Central memory CD4-positive, alpha-beta T cell (primary cell): ENCODE results near the gene DACH1.
"Not testable (repeated sequence)": the region's sequence is repeated elsewhere in the genome, so short reads cannot be mapped to it uniquely, and the experiment has no call there.

Experiments
- DNase-seq: peaks from one replicate; pipeline ENCODE4 v3.0.0; 2022

Gene DACH1

DNA sequence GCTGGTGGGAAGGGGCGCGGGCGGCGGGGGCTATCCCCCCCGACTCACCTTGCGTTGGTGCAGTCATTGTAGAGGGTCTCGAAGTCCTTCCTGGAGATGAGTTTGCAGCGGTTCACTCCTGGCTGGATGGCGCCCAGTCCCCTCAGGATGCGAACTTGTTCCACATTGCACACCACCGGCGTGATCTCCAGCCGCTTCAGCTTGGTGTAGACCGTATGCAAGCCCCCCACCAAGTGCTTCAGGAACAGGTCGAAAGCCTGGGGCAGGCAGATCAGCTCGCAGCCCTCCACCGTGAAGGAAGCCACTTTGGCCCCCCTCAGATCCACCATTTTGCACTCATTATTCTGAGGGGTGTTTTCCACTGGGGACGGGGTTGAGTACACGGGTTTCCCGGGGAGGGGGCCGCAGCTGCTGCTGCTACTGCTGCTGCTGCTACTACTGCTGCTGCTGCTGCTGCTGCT is 1.1 kb downstream of the DACH1 start:
- no peak for DNase-seq

DNA sequence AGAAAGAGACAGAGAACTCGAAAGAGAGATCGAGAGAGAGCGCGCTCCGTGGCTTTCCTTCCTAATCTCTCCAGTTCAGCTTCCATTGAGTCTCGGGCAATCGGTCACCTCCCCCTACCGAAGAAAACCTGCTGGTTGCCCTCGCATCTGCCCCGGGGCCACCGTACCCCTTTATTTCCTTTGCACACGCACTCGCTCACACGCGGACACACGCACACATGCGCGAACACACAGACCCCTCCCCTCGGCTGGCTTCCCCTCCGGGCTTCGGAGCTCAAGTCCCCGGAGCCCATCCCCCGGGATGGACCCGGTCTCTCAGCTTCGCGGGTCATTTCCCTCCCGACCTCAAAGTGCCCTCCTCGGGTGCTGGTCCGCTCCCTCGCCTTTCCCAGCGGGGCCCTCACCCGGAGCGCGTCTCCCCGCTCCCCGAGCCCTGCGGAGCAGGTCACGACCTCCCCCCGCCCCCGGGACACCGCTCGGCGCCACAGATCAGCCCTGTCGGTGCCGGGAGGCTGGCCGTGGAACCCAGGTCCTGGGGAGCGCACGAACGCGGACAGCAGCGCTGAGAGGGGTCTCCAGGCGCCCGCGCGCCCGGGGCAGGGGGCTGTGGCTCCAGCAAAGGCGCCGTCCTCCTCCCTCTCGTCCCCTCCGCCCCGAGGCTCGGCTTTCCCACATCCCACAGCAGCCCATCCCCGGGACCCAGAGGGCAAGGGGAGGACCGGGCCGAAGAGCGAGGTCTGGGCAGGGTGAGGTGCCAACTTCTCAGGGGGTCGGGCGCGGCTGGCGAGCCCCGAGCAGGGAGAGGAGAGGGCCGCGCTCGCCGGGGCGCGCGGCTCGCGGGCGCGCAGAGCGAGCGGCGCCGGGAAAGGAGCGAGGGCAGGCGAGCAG is 1.8 kb downstream of the DACH1 start:
- DNase-seq = no peak

DNA sequence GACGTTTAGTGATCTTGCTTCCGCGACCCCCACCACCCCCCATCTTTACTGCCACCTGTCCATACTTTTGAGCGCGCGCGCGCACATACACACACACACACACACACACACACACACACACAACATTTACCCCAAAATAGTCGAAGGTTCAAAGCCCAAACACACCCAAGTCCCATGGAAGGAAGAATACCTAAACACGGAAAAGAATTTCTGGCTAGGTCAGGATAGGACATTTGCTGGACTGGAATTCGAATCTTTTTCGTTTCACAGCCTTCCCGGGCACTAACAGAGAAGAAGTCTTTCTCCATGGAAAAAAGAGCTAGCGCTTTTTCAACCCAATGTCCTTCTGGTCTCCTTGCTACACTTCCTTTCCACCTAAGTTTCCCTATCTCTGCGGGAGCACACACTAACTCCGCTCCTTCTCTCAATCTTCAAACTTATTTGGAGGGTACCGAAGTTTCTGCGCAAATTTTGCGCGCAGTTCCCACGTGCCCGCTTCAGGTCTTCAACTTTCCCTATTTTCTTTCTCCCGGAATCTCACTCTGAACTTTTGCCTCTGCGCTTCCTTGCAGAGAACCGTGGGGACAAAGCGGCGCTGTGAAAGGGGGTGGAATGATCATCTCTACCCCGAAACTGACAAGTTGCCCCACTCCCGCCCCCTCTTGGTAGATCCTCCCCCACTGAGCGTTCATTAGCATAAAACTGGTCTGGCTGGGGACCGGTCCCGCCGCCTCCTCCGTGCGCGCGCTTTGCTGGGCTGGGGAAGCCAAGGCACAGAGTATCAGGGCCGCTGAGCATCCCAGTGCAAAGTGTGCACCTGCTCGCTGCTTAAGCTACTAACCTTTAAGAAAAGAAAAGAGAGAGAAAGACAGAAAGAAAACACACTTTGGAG is 2.7 kb downstream of the DACH1 start:
- no peak for DNase-seq

DNA sequence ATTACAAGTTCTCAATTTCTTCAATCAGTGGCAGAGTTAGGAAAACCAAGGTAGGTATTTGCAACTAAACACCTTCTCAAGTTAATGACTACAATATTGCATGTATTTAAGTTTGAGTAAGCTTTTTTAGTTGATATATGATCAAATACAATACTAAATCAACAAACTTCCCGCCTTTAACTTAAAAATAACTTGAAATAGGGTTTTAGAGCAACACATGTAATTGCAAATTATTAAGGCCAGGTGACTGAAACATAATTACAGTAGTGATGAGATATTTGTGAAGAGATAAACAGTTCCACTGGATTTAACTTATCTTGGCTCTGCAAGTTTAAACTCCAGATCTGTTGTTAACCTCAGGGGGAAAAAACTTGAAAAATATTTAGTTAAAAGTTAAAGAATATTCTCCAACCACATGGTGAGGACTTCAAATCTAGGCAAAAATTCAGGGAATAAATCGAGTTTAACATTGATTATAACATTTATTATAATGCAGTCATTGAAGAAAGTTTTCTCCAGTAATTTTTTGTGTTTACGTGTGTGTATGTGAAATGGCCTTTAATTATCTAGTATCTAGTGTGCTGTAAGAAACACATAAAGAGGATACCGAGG is 3.6 kb downstream of the DACH1 start:
- DNase-seq = no peak

DNA sequence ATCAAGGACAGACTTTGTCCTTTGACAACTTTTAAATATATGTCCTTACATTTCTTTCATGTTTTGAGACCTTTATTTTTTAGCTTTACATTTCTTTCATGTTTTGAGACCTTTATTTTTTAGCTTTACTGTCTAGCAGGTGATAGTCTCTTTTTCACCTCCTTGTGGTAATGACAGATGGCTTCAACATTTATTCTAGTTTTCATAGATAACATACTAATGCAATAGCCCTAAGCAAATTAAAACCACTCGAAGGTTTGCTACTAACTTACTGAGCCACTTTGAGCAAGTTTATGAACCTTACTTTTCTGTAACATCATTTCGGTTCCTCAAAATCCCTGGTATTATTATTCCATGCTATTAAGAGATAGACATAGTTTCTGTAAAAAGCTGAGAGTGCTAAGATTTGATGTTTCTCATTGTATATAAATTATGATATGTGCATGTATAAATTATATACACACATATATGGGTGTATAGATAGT is 4.5 kb downstream of the DACH1 start:
- DNase-seq = no peak

DNA sequence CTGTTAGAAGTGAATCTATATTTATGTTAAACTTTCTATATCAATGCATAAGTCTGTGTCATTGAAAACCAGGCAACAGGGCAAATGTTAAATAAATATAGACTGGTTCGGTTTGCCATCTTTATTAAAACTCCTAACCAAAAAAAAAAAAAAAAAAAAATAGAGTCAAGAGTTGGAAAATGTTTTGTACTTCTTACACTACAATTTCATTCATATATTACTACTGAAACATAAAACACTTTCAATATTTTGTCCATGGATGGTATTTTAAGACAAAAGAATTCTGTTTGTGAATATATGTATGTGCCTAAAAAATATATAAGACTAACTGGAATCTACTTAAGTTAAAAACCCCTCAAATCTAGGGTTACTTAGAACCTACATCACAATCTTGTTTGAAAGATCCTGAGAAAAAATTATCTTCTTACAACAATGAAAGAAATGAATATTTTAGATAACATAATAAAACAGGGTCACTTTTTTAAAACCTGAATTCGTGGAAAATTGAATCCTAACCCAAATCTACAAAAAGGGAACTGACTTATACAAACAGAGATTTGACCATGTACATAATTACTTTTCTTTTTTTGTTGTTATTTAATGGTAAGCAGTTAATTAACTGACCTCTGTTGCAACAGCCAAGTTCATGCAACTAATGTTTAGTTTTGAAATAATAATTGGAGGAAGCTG is 5.1 kb downstream of the DACH1 start:
- DNase-seq = no peak

DNA sequence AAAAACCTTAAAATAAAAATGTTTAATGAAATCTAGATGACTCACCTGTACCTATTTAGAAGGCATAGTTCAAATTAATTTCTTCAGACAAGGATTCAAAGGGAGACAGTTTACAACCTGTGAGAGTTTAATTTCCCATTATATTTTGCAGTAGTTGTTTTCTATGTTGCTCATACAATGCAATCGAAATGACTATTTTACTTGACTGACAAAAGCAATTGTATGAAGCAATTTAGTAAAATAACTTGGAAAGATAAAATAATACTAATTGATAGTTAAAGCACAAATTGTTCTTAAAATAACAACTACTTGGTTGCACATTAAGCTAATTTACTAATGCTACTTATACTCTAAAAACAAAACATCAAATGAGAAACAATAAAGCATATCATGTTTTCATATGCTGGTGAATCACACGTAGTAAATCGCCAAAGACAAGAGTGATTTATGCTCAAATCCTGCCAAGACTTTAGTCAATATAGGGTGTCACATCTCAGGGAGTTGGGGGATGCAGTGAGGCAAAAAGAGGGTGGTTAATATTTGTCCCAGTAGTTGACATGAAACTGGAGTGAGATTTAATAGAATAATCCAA is 6.4 kb downstream of the DACH1 start:
- no peak for DNase-seq

DNA sequence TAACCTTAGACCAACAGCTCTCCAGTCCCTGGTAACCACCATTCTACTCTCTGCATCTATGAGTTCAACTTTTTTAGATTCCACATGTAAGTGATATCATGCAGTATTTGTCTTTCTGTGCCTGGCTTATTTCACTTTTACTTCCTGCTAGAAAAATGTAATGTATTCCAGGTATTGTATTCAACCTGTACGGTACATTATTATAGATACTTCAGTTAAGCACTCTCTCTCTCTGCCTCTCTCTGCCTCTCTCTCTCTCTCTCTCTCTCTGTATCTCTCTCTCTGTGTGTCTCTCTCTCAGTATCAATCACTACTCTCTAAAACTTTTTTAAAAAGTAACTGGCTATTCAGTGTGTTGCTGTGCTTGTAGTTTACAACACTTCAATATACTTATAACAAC is 8.4 kb downstream of the DACH1 start:
- no peak for DNase-seq

DNA sequence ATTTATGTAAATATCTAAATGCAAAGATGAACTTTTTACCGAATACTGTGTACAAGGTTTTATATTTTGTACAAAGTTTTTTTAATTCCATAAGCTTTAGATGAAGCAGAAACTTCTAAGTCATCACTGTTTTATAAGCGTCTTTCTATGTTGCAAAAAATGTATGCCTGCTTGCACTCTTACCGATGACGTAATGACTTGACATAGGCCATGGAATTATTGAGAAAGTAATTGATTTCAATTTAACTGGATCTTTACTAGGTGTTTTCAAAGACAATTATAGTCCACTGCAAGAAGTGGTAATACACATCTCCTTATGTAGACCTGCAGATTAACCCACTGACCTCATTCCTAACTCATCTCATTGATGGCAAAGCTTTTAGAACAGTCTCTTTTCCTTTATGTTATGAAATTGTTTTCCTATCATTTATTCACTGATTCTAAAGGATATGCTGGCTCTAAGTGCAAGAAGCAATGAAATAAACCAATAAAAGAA is 10.4 kb downstream of the DACH1 start:
- no peak for DNase-seq

DNA sequence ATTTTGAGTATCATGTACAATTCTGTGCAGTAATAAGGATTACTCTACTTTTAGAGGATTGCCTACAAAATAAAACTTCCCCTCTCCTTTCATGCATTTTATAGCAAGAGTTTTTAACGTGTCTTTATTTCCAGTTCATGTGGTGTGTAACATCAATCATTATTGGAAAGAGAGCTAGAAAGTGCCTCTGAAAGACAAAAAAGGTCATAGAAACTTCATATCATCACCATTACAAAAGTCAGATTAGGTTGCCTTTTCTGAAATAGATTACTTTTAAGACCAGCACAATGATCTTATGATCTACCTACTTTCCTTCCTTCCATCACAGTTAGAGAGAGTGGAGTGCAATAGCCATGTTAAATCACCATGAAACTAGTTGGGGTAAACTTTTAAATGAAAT is 12.6 kb downstream of the DACH1 start:
- no peak for DNase-seq

DNA sequence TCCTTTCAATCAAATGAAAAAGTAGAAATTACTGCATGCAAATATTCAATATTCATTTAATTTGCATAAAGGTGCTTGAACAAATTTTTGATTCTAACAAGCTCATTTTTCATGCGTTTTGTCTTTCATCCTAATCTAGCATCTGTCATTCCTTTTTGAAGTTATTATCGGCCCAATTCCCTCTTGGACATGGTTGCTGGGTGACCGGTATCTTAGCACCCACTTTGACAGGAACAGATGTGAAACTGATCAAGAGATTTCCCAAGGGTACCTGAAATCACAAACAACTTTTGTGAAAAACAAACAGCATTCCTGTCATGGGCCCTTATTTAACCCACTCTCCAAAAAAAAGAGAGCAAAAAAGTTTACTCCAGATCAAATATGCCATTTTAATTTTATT is 13.3 kb downstream of the DACH1 start:
- no peak for DNase-seq

DNA sequence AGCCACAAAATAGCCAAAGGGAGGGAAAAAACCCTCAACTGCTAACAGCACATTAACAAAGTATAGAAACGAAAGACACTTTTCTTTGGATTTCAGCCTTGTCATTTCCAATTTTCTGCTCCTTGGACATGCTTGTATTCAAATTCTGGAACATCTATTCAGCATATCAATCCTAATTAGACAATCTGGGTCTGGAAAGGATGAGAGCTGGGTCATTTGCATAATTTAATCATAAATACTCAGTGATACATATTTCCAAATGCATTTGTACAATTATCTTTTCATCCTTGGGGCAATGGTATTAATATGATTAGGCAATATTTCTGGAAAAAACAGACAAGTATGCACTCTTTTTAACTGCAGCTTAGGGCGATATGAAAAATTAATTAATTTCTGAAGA is 14.3 kb downstream of the DACH1 start:
- no peak for DNase-seq

DNA sequence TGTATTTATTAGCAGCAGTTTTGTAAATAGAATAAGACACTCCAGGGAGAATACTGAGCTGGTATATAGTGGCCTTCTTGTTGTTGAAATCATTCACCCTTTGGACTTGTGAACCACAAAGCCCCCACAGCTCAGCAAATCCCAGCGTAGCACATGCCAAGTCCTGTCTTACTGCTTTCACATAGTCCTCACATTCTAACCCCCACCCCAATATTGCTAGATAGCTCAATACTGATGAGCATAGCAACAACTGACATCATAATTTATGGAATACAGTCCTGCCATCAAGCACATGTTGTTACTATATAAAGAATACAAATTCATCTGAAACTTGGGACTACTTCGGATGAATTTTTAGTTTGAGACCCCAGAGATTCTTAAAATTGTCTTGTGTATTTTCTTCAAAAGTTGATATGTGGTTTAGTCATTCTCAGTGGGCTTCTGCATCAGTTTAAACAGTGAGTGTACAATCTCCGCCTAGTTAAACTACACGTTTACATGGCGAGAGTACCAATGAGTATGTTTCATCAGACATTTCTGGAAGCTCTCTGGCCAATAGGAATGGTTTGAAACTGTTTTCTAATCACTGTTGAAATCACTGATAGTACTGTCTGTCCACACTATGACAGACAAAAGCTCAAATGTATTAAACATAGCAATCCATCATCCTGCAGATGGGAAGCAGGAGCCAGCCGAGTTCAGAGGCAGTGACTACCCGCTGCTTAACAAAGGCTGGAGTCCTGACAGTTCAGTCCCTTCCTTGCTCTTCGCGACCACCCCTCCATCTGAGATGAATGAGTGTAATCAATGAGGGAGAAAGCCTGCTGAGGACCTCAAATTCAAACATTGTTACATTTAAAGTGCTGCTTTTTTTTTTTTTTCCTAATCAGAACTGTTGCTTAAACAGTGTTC is 15.2 kb downstream of the DACH1 start:
- DNase-seq = no peak

DNA sequence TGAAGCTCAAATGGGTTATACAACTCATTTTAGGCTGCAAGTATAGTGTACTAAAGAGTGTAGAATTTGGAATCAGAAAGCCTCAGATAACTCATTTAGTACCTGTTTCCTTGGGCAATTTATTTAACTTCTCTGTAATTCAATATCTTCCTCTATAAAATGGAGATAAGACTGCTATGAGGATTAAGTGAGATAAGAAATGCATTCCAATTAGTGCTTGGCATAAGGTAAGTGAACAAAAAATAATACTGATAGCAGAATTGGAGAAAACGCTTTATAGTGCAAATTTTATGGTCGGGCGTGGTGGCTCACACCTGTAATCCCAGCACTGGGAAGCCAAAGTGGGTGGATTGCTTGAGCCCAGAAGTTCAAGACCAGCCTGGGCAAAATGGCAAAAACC is 25.0 kb downstream of the DACH1 start:
- no peak for DNase-seq

DNA sequence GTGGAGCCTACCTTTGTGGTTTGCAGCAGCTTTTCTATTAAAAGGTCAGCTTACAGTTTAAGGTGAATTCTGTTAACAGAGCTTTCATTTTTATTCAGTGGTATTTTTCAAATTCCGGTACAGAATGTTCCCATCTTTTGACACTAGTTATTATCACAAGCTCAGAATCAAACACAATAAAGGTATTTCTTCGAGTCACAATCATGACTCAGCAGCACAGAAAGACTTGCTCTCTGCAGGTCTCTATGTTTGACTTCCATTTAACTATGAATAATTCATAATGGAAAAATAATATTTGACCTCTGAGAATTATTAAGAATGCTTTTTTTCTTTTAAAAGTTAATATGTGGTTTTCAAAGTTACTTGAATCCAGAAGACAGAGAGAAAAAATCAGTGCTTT is 28.2 kb downstream of the DACH1 start:
- no peak for DNase-seq

DNA sequence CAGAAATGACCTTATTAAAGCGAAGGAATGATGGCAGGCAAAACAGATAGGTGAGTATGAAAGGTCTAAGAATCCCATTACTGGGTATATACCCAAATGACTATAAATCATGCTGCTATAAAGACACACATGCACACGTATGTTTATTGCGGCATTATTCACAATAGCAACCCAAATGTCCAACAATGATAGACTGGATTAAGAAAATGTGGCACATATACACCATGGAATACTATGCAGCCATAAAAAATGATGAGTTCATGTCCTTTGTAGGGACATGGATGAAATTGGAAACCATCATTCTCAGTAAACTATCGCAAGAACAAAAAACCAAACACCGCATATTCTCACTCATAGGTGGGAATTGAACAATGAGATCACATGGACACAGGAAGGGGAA is 29.4 kb downstream of the DACH1 start:
- not testable (repeated sequence) for DNase-seq

DNA sequence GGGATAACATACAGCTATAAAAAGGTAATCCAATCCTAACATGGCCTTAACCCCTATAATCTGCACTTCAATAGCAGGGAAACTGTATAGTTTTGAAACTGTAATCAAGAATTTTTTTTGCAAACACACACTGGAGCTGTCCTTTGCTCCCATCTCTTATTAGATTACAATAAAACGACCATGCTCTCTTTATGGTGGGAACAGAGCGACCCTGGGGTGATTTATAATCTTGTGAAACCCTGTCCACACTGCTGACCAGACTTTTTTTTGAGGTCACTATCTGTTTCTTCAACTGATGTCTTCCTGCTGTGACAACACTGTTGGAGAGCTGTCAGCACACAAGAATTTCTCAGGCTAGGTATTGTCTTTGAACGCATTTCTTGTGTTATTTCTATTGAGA is 35.3 kb downstream of the DACH1 start:
- no peak for DNase-seq

DNA sequence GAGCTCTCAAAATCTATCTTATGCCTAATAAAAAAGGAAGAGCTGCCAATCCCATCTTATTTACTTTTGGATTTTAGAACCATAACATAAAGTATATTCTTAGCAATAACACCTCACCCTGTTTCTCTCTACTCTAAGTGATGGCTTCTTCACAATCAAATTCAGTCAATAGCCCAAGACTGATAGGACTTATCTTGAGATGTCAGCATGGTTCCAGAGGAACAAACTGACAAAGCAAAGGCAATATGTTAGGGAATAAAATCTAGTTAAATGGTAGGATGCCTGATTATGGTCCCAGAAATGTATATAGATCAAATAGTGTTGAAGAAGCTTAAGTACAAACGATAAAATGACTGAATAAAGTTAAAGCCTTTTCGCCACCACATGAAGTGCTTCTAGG is 36.3 kb downstream of the DACH1 start:
- no peak for DNase-seq

DNA sequence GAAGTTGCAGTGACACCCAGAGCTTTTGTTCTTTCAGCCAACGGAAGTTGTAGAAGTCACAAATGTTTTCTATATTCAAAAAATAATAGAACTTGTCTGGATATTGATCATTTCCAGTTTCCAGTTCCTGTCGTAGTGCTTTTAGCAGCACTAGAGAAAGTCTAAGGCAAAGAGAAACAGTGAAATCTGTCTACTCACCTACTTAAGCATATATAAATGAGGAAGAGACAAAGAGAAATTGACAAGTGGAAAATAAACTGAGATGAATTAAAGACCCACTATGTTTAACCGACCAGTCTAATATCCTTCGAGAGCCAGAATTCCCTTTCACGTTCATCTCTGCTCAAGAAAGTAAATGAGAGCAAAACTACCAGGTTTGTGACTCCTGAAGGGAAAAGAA is 36.7 kb downstream of the DACH1 start:
- DNase-seq = no peak

DNA sequence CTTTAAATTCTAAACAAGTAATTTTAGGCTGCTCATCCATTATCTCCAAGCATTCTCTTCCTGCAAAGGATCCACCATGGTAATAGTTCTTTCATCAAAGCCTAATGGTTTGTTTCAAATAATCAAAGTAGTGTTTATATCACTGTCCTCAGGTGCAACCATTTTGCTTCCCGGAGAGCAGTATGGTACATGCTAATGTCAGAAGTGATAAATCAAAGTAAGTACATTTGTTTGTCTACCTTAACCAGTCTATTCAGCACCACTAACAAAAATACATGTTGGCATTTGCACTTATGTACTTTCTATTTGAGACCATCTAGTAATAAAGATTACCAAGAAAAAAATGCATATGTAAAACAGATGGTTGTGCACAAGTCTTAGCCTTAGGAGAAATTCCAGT is 37.5 kb downstream of the DACH1 start:
- no peak for DNase-seq

DNA sequence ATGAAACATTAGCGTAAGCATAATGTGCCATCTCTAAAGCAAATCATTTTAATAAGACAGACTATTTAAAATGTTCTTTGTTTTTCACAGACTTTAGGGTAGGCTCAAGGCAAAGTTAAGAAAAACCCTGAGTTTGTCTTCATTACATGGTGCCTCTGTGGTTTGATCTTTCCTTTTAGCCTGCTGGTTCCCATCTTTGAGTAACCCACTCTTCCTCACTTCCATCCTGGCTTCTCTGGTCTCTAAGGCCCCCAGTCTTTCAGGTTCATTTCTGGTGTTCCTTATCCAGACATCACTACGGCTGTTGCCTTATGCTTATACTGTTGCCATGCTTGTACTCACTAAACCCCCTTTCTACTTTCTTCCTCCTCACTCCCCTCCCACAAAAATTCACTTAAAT is 38.4 kb downstream of the DACH1 start:
- no peak for DNase-seq
